ENCODE data around the gene PRDM8.

PRDM8 gene

GRCh38 chr4:80252953-80253352 is 55.6 kb downstream of the PRDM8 start:
- Histone ChIP-seq H3K4me3 (ENCODE audit: low read length) (no peak overlapping the region), H3K9me2 (replicated peaks; ENCODE audit: control insufficient read depth, low read length) (no peaks in the 10 kb centered on the region), H3K9me3 (ENCODE audit: control insufficient read depth, insufficient read depth, low read length) (no peaks in the 10 kb centered on the region), H3K4me2 (ENCODE audit: low read length) (no peak overlapping the region), H3K79me2 (ENCODE audit: control insufficient read depth, low read length) (no peaks in the 10 kb centered on the region), H3K36me3 (ENCODE audit: control insufficient read depth, low read length) (no peaks in the 10 kb centered on the region), H3F3A (ENCODE audit: control insufficient read depth, insufficient read depth) (no peaks in the 10 kb centered on the region), H3K27ac (ENCODE audit: low read depth, low read length) (no peak overlapping the region), H3K4me1 (ENCODE audit: control insufficient read depth, low read length) (no peaks in the 10 kb centered on the region), H3K27me3 (ENCODE audit: control insufficient read depth, low read length) (no peaks in the 10 kb centered on the region), H4K20me1 (ENCODE audit: control insufficient read depth, insufficient read depth, low read depth, low read length) (no peaks in the 10 kb centered on the region)
- TF ChIP-seq CTCF (IDR thresholded peaks at IDR 0.05; ENCODE audit: low read depth, low read length, poor library complexity, severe bottlenecking) (no peak), EZH2phosphoT487 (IDR thresholded peaks at IDR 0.05; ENCODE audit: borderline replicate concordance, low read length) (no peak)

- no peaks in the 10 kb centered on the region for H3F3A ChIP-seq (ENCODE audit: control insufficient read depth, insufficient read depth)
- H3K9me2 ChIP-seq (replicated peaks; ENCODE audit: control insufficient read depth, low read length) = no peaks in the 10 kb centered on the region
- TF ChIP-seq EZH2phosphoT487 (IDR thresholded peaks at IDR 0.05; ENCODE audit: borderline replicate concordance, low read length) (no peak), CTCF (IDR thresholded peaks at IDR 0.05; ENCODE audit: low read depth, low read length, poor library complexity, severe bottlenecking) (no peak)
- no peaks in the 10 kb centered on the region for H3K27me3 ChIP-seq (ENCODE audit: control insufficient read depth, low read length)
- no peaks in the 10 kb centered on the region for H3K9me3 ChIP-seq (ENCODE audit: control insufficient read depth, insufficient read depth, low read length)
- H3K4me3 ChIP-seq (ENCODE audit: low read length) = no peak overlapping the region
- H3K27ac ChIP-seq (ENCODE audit: low read depth, low read length) = no peak overlapping the region
- H3K36me3 ChIP-seq (ENCODE audit: control insufficient read depth, low read length) = no peaks in the 10 kb centered on the region
- no peaks in the 10 kb centered on the region for H4K20me1 ChIP-seq (ENCODE audit: control insufficient read depth, insufficient read depth, low read depth, low read length)
- no peaks in the 10 kb centered on the region for H3K79me2 ChIP-seq (ENCODE audit: control insufficient read depth, low read length)
- no peaks in the 10 kb centered on the region for H3K4me1 ChIP-seq (ENCODE audit: control insufficient read depth, low read length)
- no peak overlapping the region for H3K4me2 ChIP-seq (ENCODE audit: low read length)
These were observed 56.2 kb downstream of the PRDM8 start for GRCh38 chr4:80253510-80253909.

All from DOHH2 (cell line).